Measurements from ENCODE around the gene HORMAD2.

Gene HORMAD2

DNA sequence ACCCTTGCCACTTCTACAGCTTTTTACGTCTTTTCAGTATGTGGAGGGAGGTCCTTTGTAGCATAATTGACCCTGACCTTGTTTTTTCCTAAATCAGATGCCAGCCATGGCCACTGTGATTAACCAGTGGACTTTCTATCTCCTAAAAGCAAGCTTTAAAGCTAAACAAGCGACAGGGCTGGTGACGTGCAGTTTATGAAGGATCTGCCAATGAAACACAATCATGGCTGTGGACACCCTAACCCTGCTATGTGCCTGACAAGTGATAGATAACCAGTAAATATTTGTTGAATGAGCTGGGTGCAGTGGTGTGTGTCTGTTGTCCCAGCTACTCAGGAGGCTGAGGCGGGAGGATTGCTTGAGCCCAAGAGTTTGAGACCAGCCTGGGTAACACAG, 102.1 kb downstream of the HORMAD2 start:
- no peak for TF ChIP-seq POLR2A (IDR thresholded peaks at IDR 0.05; ENCODE audit: extremely low read depth, insufficient read length)
- TF ChIP-seq, protein P1, sequence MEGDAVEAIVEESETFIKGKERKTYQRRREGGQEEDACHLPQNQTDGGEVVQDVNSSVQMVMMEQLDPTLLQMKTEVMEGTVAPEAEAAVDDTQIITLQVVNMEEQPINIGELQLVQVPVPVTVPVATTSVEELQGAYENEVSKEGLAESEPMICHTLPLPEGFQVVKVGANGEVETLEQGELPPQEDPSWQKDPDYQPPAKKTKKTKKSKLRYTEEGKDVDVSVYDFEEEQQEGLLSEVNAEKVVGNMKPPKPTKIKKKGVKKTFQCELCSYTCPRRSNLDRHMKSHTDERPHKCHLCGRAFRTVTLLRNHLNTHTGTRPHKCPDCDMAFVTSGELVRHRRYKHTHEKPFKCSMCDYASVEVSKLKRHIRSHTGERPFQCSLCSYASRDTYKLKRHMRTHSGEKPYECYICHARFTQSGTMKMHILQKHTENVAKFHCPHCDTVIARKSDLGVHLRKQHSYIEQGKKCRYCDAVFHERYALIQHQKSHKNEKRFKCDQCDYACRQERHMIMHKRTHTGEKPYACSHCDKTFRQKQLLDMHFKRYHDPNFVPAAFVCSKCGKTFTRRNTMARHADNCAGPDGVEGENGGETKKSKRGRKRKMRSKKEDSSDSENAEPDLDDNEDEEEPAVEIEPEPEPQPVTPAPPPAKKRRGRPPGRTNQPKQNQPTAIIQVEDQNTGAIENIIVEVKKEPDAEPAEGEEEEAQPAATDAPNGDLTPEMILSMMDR (IDR thresholded peaks at IDR 0.05; ENCODE audit: low read depth, low read length): no peak
- no peak for TF ChIP-seq MYC (IDR thresholded peaks at IDR 0.05; ENCODE audit: low read depth, low read length)
- TF ChIP-seq, protein P2, sequence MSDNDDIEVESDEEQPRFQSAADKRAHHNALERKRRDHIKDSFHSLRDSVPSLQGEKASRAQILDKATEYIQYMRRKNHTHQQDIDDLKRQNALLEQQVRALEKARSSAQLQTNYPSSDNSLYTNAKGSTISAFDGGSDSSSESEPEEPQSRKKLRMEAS (IDR thresholded peaks at IDR 0.05; ENCODE audit: low read depth, low read length): no peak
- no peak overlapping the region for H3K4me3 ChIP-seq (ENCODE audit: low read depth, low read length)
- DNase-seq (ENCODE audit: low read depth): no peak

DNA sequence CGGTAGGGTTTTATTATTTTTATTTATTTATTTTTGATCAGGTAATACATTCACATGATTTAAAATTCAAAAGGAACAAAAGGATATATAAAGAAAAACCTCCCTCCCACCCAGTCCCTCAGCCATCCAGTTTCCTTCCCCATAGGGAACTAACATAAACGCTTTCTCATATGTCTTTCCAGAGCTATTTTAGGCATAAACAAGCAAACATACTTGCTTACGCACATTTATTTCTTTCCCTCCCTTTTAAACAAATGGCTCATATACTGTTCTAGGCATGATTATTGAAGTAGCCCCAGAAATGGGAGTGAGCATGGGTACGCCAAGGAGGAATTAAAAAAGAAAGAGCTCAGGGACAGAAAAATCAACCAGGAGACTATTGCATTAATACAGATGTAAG, 102.6 kb downstream of the HORMAD2 start:
- TF ChIP-seq, protein P1 (IDR thresholded peaks at IDR 0.05; ENCODE audit: low read depth, low read length): no peak
- TF ChIP-seq MYC (IDR thresholded peaks at IDR 0.05; ENCODE audit: low read depth, low read length): no peak
- TF ChIP-seq, protein P2 (IDR thresholded peaks at IDR 0.05; ENCODE audit: low read depth, low read length): no peak
- no peak for TF ChIP-seq POLR2A (IDR thresholded peaks at IDR 0.05; ENCODE audit: extremely low read depth, insufficient read length)

DNA sequence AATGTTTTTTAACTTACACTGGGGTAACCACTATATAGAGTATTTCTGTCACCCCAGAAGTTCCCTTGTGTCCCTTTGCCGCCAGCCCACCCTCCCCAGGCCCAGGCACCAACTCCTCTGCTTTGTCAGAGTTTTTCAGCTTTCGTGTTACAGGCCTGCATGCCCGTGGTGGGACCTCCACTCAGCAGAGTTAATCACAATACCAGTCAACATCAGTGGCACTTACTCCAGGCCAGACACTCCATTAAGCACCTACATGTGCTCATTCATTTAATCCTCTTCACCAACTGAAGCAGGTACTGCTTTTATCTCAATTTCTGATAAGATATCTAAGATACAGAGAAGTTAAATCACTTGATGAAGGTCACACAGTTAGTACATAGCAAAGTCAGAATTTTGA, 103.0 kb downstream of the HORMAD2 start:
- TF ChIP-seq MYC (IDR thresholded peaks at IDR 0.05; ENCODE audit: low read depth, low read length) (no peak), POLR2A (IDR thresholded peaks at IDR 0.05; ENCODE audit: extremely low read depth, insufficient read length) (no peak)
- TF ChIP-seq, protein P1 (IDR thresholded peaks at IDR 0.05; ENCODE audit: low read depth, low read length): no peak
- TF ChIP-seq, protein P2 (IDR thresholded peaks at IDR 0.05; ENCODE audit: low read depth, low read length): no peak
- no peak overlapping the region for H3K4me3 ChIP-seq (ENCODE audit: low read depth, low read length)

More for the DNA sequence above, 102.6 kb downstream of the HORMAD2 start:
- no peak for DNase-seq (ENCODE audit: low read depth)
- H3K4me3 ChIP-seq (ENCODE audit: low read depth, low read length): no peak overlapping the region

DNA sequence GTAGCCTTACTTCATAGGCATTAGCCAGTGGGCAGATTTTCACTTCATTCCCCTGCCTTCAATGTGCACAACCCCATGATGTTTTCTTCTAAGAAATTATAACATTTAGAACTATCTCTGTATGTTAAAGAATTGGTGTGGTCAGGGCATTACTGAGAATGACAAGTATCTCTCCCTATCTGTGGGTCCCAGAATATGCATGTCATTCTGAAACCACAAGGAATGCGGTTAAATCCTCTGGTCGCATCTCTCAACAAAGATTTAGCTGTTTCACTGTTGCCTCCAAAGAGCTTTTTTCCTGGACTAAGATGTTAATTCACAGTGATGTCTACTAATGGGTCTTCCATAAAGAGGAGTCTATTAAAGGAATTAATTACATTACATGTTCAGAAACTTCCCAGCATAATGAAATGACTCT, 103.6 kb downstream of the HORMAD2 start:
- DNase-seq (ENCODE audit: low read depth): peak; percentile 52
- no peak overlapping the region for H3K4me3 ChIP-seq (ENCODE audit: low read depth, low read length)
- TF ChIP-seq, protein P1 (IDR thresholded peaks at IDR 0.05; ENCODE audit: low read depth, low read length): no peak
- TF ChIP-seq POLR2A (IDR thresholded peaks at IDR 0.05; ENCODE audit: extremely low read depth, insufficient read length) (no peak), MYC (IDR thresholded peaks at IDR 0.05; ENCODE audit: low read depth, low read length) (no peak)
- TF ChIP-seq, protein P2 (IDR thresholded peaks at IDR 0.05; ENCODE audit: low read depth, low read length): no peak

More for the DNA sequence above, 103.0 kb downstream of the HORMAD2 start:
- DNase-seq (ENCODE audit: low read depth): no peak

DNA sequence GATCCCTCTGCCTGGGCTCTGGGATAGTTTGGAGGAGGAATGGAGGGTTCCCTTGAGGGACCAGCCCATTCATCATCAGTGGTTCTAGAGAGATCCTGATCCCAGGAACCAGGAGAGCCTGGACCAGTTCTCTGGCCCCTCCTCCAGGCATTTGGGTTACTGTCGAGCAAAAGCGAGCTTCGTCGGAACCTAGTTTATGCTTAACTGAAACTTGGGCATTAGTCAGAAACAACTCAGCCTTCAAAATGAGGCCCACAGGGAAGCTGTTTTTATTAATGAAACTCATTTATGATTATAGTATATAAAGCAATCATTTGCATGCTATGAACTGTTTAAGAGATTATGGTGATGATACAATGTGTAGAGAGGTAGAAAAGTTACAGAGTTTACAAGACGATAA, 104.9 kb downstream of the HORMAD2 start:
- no peak for DNase-seq (ENCODE audit: low read depth)
- no peak overlapping the region for H3K4me3 ChIP-seq (ENCODE audit: low read depth, low read length)
- TF ChIP-seq, protein P2 (IDR thresholded peaks at IDR 0.05; ENCODE audit: low read depth, low read length): no peak
- TF ChIP-seq MYC (IDR thresholded peaks at IDR 0.05; ENCODE audit: low read depth, low read length): no peak
- TF ChIP-seq, protein P1 (IDR thresholded peaks at IDR 0.05; ENCODE audit: low read depth, low read length): no peak
- TF ChIP-seq POLR2A (IDR thresholded peaks at IDR 0.05; ENCODE audit: extremely low read depth, insufficient read length): no peak

Measured in NB4 (cell line).